ENCODE data around the gene LENEP. TPM values are rescaled to one million over a fixed set of nuclear protein-coding genes. Genes with fewer than 3 reads are reported as not detected.

The LENEP gene
- polyA plus RNA-seq, 1 donor (not counting 4 experiments of a cell fraction or from before 2014, with no cell fraction given), result not detected

GRCh38 chr1:155001425-155001674 lies 8.0 kb downstream of the LENEP start:
- FAIRE-seq, result no peak
- peak overlapping the region; percentile 87 for H3K4me2 ChIP-seq (ENCODE audit: control insufficient read depth, extremely low read depth, insufficient read depth, low read depth, low read length)
- no peaks in the 10 kb centered on the region for H3K9me3 ChIP-seq (ENCODE audit: control insufficient read depth, low read depth, low read length)
- H3K9me1 ChIP-seq (ENCODE audit: control insufficient read depth, extremely low read depth, insufficient read depth, low read length), result no peaks in the 10 kb centered on the region
- no peak for DNase-seq (ENCODE audit: low read depth, low spot score)
- peaks cover 34% of the 10 kb centered on the region for H3K79me2 ChIP-seq (ENCODE audit: control insufficient read depth, insufficient read depth, low read length)
- H3K9ac ChIP-seq (ENCODE audit: control insufficient read depth, extremely low read depth, insufficient read depth, low read length), result peak overlapping the region; percentile 75
- dilution Hi-C loops (cut with MboI; ENCODE audit: extremely low pct_ligation_motif_present, low sequenced_read_pairs), result no loop called here
- TF ChIP-seq EZH2 (IDR thresholded peaks at IDR 0.05; ENCODE audit: low read length) (no peak), CTCF (optimal IDR thresholded peaks at IDR 0.05 in 1 of 3, IDR thresholded peaks at IDR 0.05 in 1 of 3, conservative IDR thresholded peaks at IDR 0.05 in 1 of 3; ENCODE audit: extremely low read depth in 1 of 3, insufficient read depth in 2 of 3, low read length in 3 of 3) (no peak)
- peaks cover 0 to 4% of the 10 kb centered on the region in 2 experiments for H3K36me3 ChIP-seq (ENCODE audit: control insufficient read depth in 2 of 2, extremely low read depth in 1 of 2, insufficient read depth in 2 of 2, low read length in 2 of 2)
- H3K4me1 ChIP-seq (ENCODE audit: control insufficient read depth, extremely low read depth, insufficient read depth, low read length), result peaks cover 35% of the 10 kb centered on the region
- no peak overlapping the region for H2AFZ ChIP-seq (ENCODE audit: control insufficient read depth, low read length)
- peak overlapping the region; percentile 76 to 87 (median 83) for H3K4me3 ChIP-seq (ENCODE audit: control insufficient read depth in 2 of 3, extremely low read depth in 1 of 3, insufficient read depth in 2 of 3, low read depth in 1 of 3, low read length in 3 of 3)
- H3K27me3 ChIP-seq (ENCODE audit: control insufficient read depth, extremely low read depth, insufficient read depth, low read length), result no peaks in the 10 kb centered on the region
- H4K20me1 ChIP-seq (ENCODE audit: control insufficient read depth, extremely low read depth, insufficient read depth, low read length), result no peaks in the 10 kb centered on the region
- peak overlapping the region; percentile 72 for H3K27ac ChIP-seq (ENCODE audit: control insufficient read depth, insufficient read depth, low read length)

GRCh38 chr1:155001675-155002463 lies 8.5 kb downstream of the LENEP start:
- FAIRE-seq (no peak), DNase-seq (ENCODE audit: low read depth, low spot score) (peak; percentile 97)
- Histone ChIP-seq H3K4me2 (ENCODE audit: control insufficient read depth, extremely low read depth, insufficient read depth, low read depth, low read length) (peak overlapping the region; percentile 87), H3K27me3 (ENCODE audit: control insufficient read depth, extremely low read depth, insufficient read depth, low read length) (no peaks in the 10 kb centered on the region), H3K9ac (ENCODE audit: control insufficient read depth, extremely low read depth, insufficient read depth, low read length) (peak overlapping the region; percentile 75), H3K36me3 (ENCODE audit: control insufficient read depth in 2 of 2, extremely low read depth in 1 of 2, insufficient read depth in 2 of 2, low read length in 2 of 2) (peaks cover under 1 to 7% of the 10 kb centered on the region in 2 experiments), H3K9me1 (ENCODE audit: control insufficient read depth, extremely low read depth, insufficient read depth, low read length) (no peaks in the 10 kb centered on the region), H3K9me3 (ENCODE audit: control insufficient read depth, low read depth, low read length) (no peaks in the 10 kb centered on the region), H3K27ac (ENCODE audit: control insufficient read depth, insufficient read depth, low read length) (peak overlapping the region; percentile 72), H4K20me1 (ENCODE audit: control insufficient read depth, extremely low read depth, insufficient read depth, low read length) (no peaks in the 10 kb centered on the region), H3K79me2 (ENCODE audit: control insufficient read depth, insufficient read depth, low read length) (peaks cover 39% of the 10 kb centered on the region), H2AFZ (ENCODE audit: control insufficient read depth, low read length) (peak overlapping the region; percentile 90), H3K4me3 (ENCODE audit: control insufficient read depth in 2 of 3, extremely low read depth in 1 of 3, insufficient read depth in 2 of 3, low read depth in 1 of 3, low read length in 3 of 3) (peak overlapping the region; percentile 76 to 87 (median 83)), H3K4me1 (ENCODE audit: control insufficient read depth, extremely low read depth, insufficient read depth, low read length) (peaks cover 40% of the 10 kb centered on the region)
- dilution Hi-C loops (cut with MboI; ENCODE audit: extremely low pct_ligation_motif_present, low sequenced_read_pairs), result no loop called here
- TF ChIP-seq CTCF (optimal IDR thresholded peaks at IDR 0.05 in 1 of 3, IDR thresholded peaks at IDR 0.05 in 1 of 3, conservative IDR thresholded peaks at IDR 0.05 in 1 of 3; ENCODE audit: extremely low read depth in 1 of 3, insufficient read depth in 2 of 3, low read length in 3 of 3) (peak in 1 of 3 experiments; percentile 50), EZH2 (IDR thresholded peaks at IDR 0.05; ENCODE audit: low read length) (no peak)

Measured in keratinocyte (primary cell).